A549 (cell line): ENCODE results near the gene RPP21.

Experiments used
- EP300 ChIP-seq, 2 experiments: fragments of >200 bp; sonication (Bioruptor Twin); formaldehyde crosslinking; IDR thresholded peaks; 2 replicates in 1 of 2; 3 replicates in 1 of 2; pipeline ENCODE4 v1.6.1; 2016 to 2017
- HDAC2 ChIP-seq: fragments of 200-600 bp; sonication (generic); IDR thresholded peaks from 2 replicates; pipeline ENCODE4 v1.6.1; 2016
- MAZ ChIP-seq: fragments of 150-350 bp; IDR thresholded peaks from 2 replicates; pipeline ENCODE4 v1.6.1; 2014; ENCODE audit warnings: antibody characterized with exemption, low read depth, low read length, borderline replicate concordance
- RFX5 ChIP-seq: fragments of 450-650 bp; IDR thresholded peaks from 2 replicates; pipeline ENCODE4 v1.7.1; 2014; ENCODE audit warnings: antibody characterized with exemption, mild to moderate bottlenecking, moderate library complexity
- USF2 ChIP-seq: fragments of 450-650 bp; IDR thresholded peaks from 2 replicates; pipeline ENCODE4 v1.6.1; 2014; ENCODE audit warnings: antibody characterized with exemption
- TF ChIP-seq, protein P1 (sequence below): fragments of >200 bp; sonication (Bioruptor Twin); formaldehyde crosslinking; IDR thresholded peaks from 3 replicates; pipeline ENCODE4 v1.5.1; 2016

DNA sequence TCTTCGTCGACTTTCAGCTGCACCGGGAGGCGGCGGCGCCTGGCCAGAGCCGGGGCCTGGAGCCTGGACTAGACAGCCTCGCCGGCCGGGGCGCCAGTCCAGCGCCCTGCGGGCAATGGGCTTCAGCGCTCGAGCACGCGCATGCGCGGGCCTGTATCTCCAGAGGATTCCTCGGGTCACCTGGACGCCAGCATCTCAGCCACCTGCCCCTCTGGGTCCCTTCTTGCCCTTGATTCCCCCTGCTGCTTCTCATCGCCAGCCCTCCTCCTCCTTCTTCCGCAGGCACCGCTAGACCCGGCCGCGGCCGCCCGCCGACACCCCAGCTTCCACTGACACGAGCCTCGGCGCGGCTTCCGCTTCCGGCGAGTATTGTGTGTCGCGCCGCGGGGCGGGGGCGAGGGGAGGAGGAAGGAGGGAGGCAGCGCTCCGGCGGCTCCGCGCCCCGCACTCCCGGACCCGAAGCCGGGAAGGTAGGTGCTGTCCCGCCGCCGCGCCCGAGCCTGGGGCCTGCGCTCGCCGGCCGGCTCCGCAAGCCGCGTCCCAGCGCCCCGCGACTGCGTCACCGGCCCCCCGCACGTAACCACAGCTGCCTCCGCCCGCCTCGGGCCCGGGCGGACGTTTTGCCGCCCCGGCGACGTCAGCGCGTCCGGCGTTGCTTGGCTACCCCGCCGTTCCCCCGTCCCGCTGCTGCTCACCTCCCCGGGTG, 18.3 kb upstream of the RPP21 start, which contains the start of gene TRIM39:
- TF ChIP-seq USF2 (no peak), RFX5 (no peak), EP300 (IDR thresholded peaks at IDR 0.05) (no peak), HDAC2 (no peak), MAZ (peak; percentile 43; the same call in 1 of the 2 replicates)
- TF ChIP-seq, protein P1, sequence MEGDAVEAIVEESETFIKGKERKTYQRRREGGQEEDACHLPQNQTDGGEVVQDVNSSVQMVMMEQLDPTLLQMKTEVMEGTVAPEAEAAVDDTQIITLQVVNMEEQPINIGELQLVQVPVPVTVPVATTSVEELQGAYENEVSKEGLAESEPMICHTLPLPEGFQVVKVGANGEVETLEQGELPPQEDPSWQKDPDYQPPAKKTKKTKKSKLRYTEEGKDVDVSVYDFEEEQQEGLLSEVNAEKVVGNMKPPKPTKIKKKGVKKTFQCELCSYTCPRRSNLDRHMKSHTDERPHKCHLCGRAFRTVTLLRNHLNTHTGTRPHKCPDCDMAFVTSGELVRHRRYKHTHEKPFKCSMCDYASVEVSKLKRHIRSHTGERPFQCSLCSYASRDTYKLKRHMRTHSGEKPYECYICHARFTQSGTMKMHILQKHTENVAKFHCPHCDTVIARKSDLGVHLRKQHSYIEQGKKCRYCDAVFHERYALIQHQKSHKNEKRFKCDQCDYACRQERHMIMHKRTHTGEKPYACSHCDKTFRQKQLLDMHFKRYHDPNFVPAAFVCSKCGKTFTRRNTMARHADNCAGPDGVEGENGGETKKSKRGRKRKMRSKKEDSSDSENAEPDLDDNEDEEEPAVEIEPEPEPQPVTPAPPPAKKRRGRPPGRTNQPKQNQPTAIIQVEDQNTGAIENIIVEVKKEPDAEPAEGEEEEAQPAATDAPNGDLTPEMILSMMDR: no peak
